Stimulated activated naive CD4-positive, alpha-beta T cell (primary cell): Measurements from ENCODE around the gene HS6ST1.
A peak's percentile ranks its signal among the peaks of the same experiment; 100 is the strongest.

Source experiments
- DNase-seq, 6 experiments: peaks; one replicate each; lab custom pipeline; 2025; lab: John Stamatoyannopoulos, UW

The HS6ST1 gene

GRCh38 chr2:128237911-128238697 is 80.6 kb downstream of the HS6ST1 start:
- no peak for DNase-seq

GRCh38 chr2:128237081-128237534 is 81.6 kb downstream of the HS6ST1 start:
- DNase-seq: no peak

GRCh38 chr2:128236491-128237035 is 82.1 kb downstream of the HS6ST1 start:
- DNase-seq: no peak

- no peak for DNase-seq
These were observed 83.1 kb downstream of the HS6ST1 start for GRCh38 chr2:128235581-128235980.

- no peak for DNase-seq
These were observed 84.1 kb downstream of the HS6ST1 start for GRCh38 chr2:128234613-128235012.

- peak in 1 of 6 experiments; percentile 24 for DNase-seq
These were observed 84.8 kb downstream of the HS6ST1 start for GRCh38 chr2:128233790-128234395.

GRCh38 chr2:128232965-128233789 is 85.5 kb downstream of the HS6ST1 start:
- DNase-seq: peak; percentile 43 to 76 (median 66)

- no peak for DNase-seq
These were observed 89.8 kb downstream of the HS6ST1 start for GRCh38 chr2:128228894-128229293.

- no peak for DNase-seq
These were observed 90.8 kb downstream of the HS6ST1 start for GRCh38 chr2:128227862-128228261.

GRCh38 chr2:128219891-128220290 is 98.8 kb downstream of the HS6ST1 start:
- DNase-seq: no peak

- no peak for DNase-seq
These were observed 101.0 kb downstream of the HS6ST1 start for GRCh38 chr2:128217671-128218070.

GRCh38 chr2:128215897-128216642 is 102.6 kb downstream of the HS6ST1 start:
- DNase-seq: no peak
